Measurements from ENCODE around the gene ZDHHC20. TPM values are rescaled to one million over a fixed set of nuclear protein-coding genes. Genes with fewer than 3 reads are reported as not detected.

Gene ZDHHC20, protein sequence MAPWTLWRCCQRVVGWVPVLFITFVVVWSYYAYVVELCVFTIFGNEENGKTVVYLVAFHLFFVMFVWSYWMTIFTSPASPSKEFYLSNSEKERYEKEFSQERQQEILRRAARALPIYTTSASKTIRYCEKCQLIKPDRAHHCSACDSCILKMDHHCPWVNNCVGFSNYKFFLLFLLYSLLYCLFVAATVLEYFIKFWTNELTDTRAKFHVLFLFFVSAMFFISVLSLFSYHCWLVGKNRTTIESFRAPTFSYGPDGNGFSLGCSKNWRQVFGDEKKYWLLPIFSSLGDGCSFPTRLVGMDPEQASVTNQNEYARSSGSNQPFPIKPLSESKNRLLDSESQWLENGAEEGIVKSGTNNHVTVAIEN
- 15.9 to 26.4 TPM (median 22.8 TPM) in 5 replicates for total RNA-seq (2022; extraction: Qiagen RNA extraction; ENCODE audit: low read depth)

GRCh38 chr13:21458813-21459701 is at the start of gene ZDHHC20:
ZDHHC20 (minus strand) TSS chr13:21459303; CDS start chr13:21459171, 132 bp downstream.

Other genes starting within 250 kb of the ZDHHC20 start
- 15.8 to 19.6 TPM (median 17.3 TPM) in 5 replicates for gene MICU2, start 144.9 kb upstream of the ZDHHC20 start, total RNA-seq (2022; extraction: Qiagen RNA extraction; ENCODE audit: low read depth)
- gene FGF9, start 211.8 kb upstream of the ZDHHC20 start, total RNA-seq (2022; extraction: Qiagen RNA extraction; ENCODE audit: low read depth), result not detected in 5 replicates